ENCODE data around the gene ACOX3. TPM values are rescaled to one million over a fixed set of nuclear protein-coding genes. Genes with fewer than 3 reads are reported as not detected.

ACOX3 gene
- total RNA-seq, 1 experiment from 2014 or later: 12.2 TPM

- no peaks in the 10 kb centered on the region for H3K4me1 ChIP-seq (ENCODE audit: insufficient read depth, low read length)
- BruUV-seq (replicated peaks): no TSS peak
- no peaks in the 10 kb centered on the region for H3K79me2 ChIP-seq (ENCODE audit: low read length)
- no peaks in the 10 kb centered on the region for H3F3A ChIP-seq (ENCODE audit: low read length, unreplicated experiment)
- H3K27ac ChIP-seq (ENCODE audit: low read length): no peak overlapping the region
- H3K4me2 ChIP-seq (ENCODE audit: low read length): no peak overlapping the region
- ChIA-PET POLR2A (ENCODE audit: unreplicated experiment) (no interaction called here), CTCF (no interaction called here)
- intact Hi-C loops (cut with micrococcal nuclease): no loop called here
- H3K36me3 ChIP-seq (ENCODE audit: low read depth, low read length): no peaks in the 10 kb centered on the region
- H2AFZ ChIP-seq (ENCODE audit: low read length): no peak overlapping the region
- H3K9me3 ChIP-seq (ENCODE audit: low read length): no peaks in the 10 kb centered on the region
- ATAC-seq (no peak), DNase-seq (no peak)
- no peaks in the 10 kb centered on the region for H3K27me3 ChIP-seq (ENCODE audit: low read length)
- TF ChIP-seq EZH2 (IDR thresholded peaks at IDR 0.05; ENCODE audit: low read length, unreplicated experiment): no peak
- TF ChIP-seq EZH2phosphoT487 (IDR thresholded peaks at IDR 0.05; ENCODE audit: borderline replicate concordance, low read length): no peak
- TF ChIP-seq CTCF (conservative IDR thresholded peaks at IDR 0.05; ENCODE audit: low read depth, low read length): no peak
- no peaks in the 10 kb centered on the region for H3K9me2 ChIP-seq (replicated peaks; ENCODE audit: low read length)
- no peak overlapping the region for H3K9ac ChIP-seq (ENCODE audit: low read length)
- H4K20me1 ChIP-seq (ENCODE audit: low read length): no peaks in the 10 kb centered on the region
- H3K4me3 ChIP-seq (ENCODE audit: low read length): no peak overlapping the region
Measured at GRCh38 chr4:8404791-8405515, 35.6 kb downstream of the ACOX3 start.

- H3K36me3 ChIP-seq (ENCODE audit: low read depth, low read length): no peaks in the 10 kb centered on the region
- ChIA-PET CTCF (no interaction called here), POLR2A (ENCODE audit: unreplicated experiment) (no interaction called here)
- H3F3A ChIP-seq (ENCODE audit: low read length, unreplicated experiment): no peaks in the 10 kb centered on the region
- TF ChIP-seq CTCF (conservative IDR thresholded peaks at IDR 0.05; ENCODE audit: low read depth, low read length): no peak
- TF ChIP-seq EZH2phosphoT487 (IDR thresholded peaks at IDR 0.05; ENCODE audit: borderline replicate concordance, low read length): no peak
- no peak for TF ChIP-seq EZH2 (IDR thresholded peaks at IDR 0.05; ENCODE audit: low read length, unreplicated experiment)
- H4K20me1 ChIP-seq (ENCODE audit: low read length): no peaks in the 10 kb centered on the region
- intact Hi-C loops (cut with micrococcal nuclease): loop anchor here (1.0 kb wide), 2 partner anchors 137 to 162 kb away; no protein-coding TSS in a partner anchor
- H3K9ac ChIP-seq (ENCODE audit: low read length): no peak overlapping the region
- BruUV-seq (replicated peaks): no TSS peak
- no peaks in the 10 kb centered on the region for H3K79me2 ChIP-seq (ENCODE audit: low read length)
- DNase-seq (no peak), ATAC-seq (no peak)
- no peaks in the 10 kb centered on the region for H3K4me1 ChIP-seq (ENCODE audit: insufficient read depth, low read length)
- H3K9me2 ChIP-seq (replicated peaks; ENCODE audit: low read length): no peaks in the 10 kb centered on the region
- no peak overlapping the region for H2AFZ ChIP-seq (ENCODE audit: low read length)
- H3K27ac ChIP-seq (ENCODE audit: low read length): no peak overlapping the region
- H3K4me3 ChIP-seq (ENCODE audit: low read length): no peak overlapping the region
- H3K27me3 ChIP-seq (ENCODE audit: low read length): no peaks in the 10 kb centered on the region
- H3K9me3 ChIP-seq (ENCODE audit: low read length): no peaks in the 10 kb centered on the region
- no peak overlapping the region for H3K4me2 ChIP-seq (ENCODE audit: low read length)
Measured at GRCh38 chr4:8403976-8404375, 36.5 kb downstream of the ACOX3 start.

GRCh38 chr4:8403173-8403753, 37.3 kb downstream of the ACOX3 start:
- H3K4me1 ChIP-seq (ENCODE audit: insufficient read depth, low read length): no peaks in the 10 kb centered on the region
- no peaks in the 10 kb centered on the region for H4K20me1 ChIP-seq (ENCODE audit: low read length)
- H2AFZ ChIP-seq (ENCODE audit: low read length): no peak overlapping the region
- H3K4me2 ChIP-seq (ENCODE audit: low read length): no peak overlapping the region
- ATAC-seq (peak; percentile 83), DNase-seq (peak; percentile 80)
- H3K9me3 ChIP-seq (ENCODE audit: low read length): no peaks in the 10 kb centered on the region
- BruUV-seq (replicated peaks): no TSS peak
- no peaks in the 10 kb centered on the region for H3K9me2 ChIP-seq (replicated peaks; ENCODE audit: low read length)
- intact Hi-C loops (cut with micrococcal nuclease): loop anchor here (1.0 kb wide), 2 partner anchors 136 to 161 kb away; no protein-coding TSS in a partner anchor
- H3K9ac ChIP-seq (ENCODE audit: low read length): no peak overlapping the region
- no peaks in the 10 kb centered on the region for H3K79me2 ChIP-seq (ENCODE audit: low read length)
- TF ChIP-seq EZH2phosphoT487 (IDR thresholded peaks at IDR 0.05; ENCODE audit: borderline replicate concordance, low read length): no peak
- TF ChIP-seq EZH2 (IDR thresholded peaks at IDR 0.05; ENCODE audit: low read length, unreplicated experiment): no peak
- TF ChIP-seq CTCF (conservative IDR thresholded peaks at IDR 0.05; ENCODE audit: low read depth, low read length): peak; percentile 90
- POLR2A ChIA-PET (ENCODE audit: unreplicated experiment): no interaction called here
- H3K36me3 ChIP-seq (ENCODE audit: low read depth, low read length): no peaks in the 10 kb centered on the region
- no peaks in the 10 kb centered on the region for H3F3A ChIP-seq (ENCODE audit: low read length, unreplicated experiment)
- no peaks in the 10 kb centered on the region for H3K27me3 ChIP-seq (ENCODE audit: low read length)
- H3K4me3 ChIP-seq (ENCODE audit: low read length): no peak overlapping the region
- no peak overlapping the region for H3K27ac ChIP-seq (ENCODE audit: low read length)
- CTCF ChIA-PET: interaction anchor here (1.0 kb wide), 1 partner anchor 10 kb away, joined by 4 read pairs; no protein-coding TSS in a partner anchor
